Left ventricle myocardium inferior (tissue), 1 donor: ENCODE results near the gene G6PC2. TPM values are rescaled to one million over a fixed set of nuclear protein-coding genes. Genes with fewer than 3 reads are reported as not detected.

Experiments used
- DNase-seq: peaks from one replicate; pipeline ENCODE4 v3.0.0-alpha.2; 2020
- H3K27ac ChIP-seq: fragments of 200-600 bp; replicated peaks from 2 replicates; pipeline ENCODE4 v1.8.0; 2021
- H3K27me3 ChIP-seq: fragments of 200-600 bp; 2 replicates; pipeline ENCODE4 v1.8.0; 2021; ENCODE audit warnings: low read depth
- H3K36me3 ChIP-seq: fragments of 200-600 bp; 2 replicates; pipeline ENCODE4 v1.8.0; 2021
- H3K4me1 ChIP-seq: fragments of 200-600 bp; 2 replicates; pipeline ENCODE4 v1.8.0; 2021
- H3K4me3 ChIP-seq: fragments of 200-600 bp; 2 replicates; pipeline ENCODE4 v1.8.0; 2021; ENCODE audit warnings: mild to moderate bottlenecking, moderate library complexity
- H3K9me3 ChIP-seq: fragments of 200-600 bp; replicated peaks from 2 replicates; pipeline ENCODE4 v1.8.0; 2021
- CTCF ChIP-seq: fragments of 200-600 bp; IDR thresholded peaks from 2 replicates; pipeline ENCODE4 v1.8.0; 2021; ENCODE audit warnings: antibody characterized with exemption, mild to moderate bottlenecking, borderline replicate concordance
- intact Hi-C: fragments of 100-400 bp; cut with micrococcal nuclease; formaldehyde crosslinking; loops from one replicate; pipeline ENCODE4 v1.11.0; 2022
- total RNA-seq: library from RNA; stranded (reverse); fragmentation: NEBNext Ultra II Directional; extraction: Animal tissue kit (Norgen Biotek cat#: 25700); gene quantifications from one replicate; pipeline ENCODE4 v1.2.1, GENCODE V29; 2021
- donor health status: DM: no; HTN: yes; CAD: no; lungs with severe emphysema.

Gene G6PC2
- total RNA-seq, 1 donor from 2014 or later = not detected

- intact Hi-C loops = no loop called here
- H3K27me3 ChIP-seq = no peaks in the 10 kb centered on the region
- TF ChIP-seq CTCF = no peak
- H3K4me3 ChIP-seq = no peak overlapping the region
- H3K4me1 ChIP-seq = no peaks in the 10 kb centered on the region
- H3K9me3 ChIP-seq = peaks cover 21% of the 10 kb centered on the region
- no peak overlapping the region for H3K27ac ChIP-seq
- H3K36me3 ChIP-seq = no peaks in the 10 kb centered on the region
- DNase-seq = no peak
Measured at GRCh38 chr2:168955321-168955720, 54.2 kb downstream of the G6PC2 start.

- Histone ChIP-seq H3K36me3 (no peaks in the 10 kb centered on the region), H3K4me1 (no peaks in the 10 kb centered on the region), H3K9me3 (peaks cover 18% of the 10 kb centered on the region), H3K27ac (no peak overlapping the region), H3K4me3 (no peak overlapping the region), H3K27me3 (no peaks in the 10 kb centered on the region)
- TF ChIP-seq CTCF = no peak
- intact Hi-C loops = no loop called here
- DNase-seq = no peak
Measured at GRCh38 chr2:168956392-168956791, 55.3 kb downstream of the G6PC2 start.

Other genes with a start within 250 kb of the G6PC2 start
- gene NOSTRIN, start 98.7 kb upstream of the G6PC2 start, total RNA-seq = 14.7 TPM
- 0.60 TPM for gene SPC25, start 10.9 kb upstream of the G6PC2 start, total RNA-seq
- gene ABCB11, start 130.0 kb downstream of the G6PC2 start, total RNA-seq = 0.05 TPM
- gene DHRS9, start 168.3 kb downstream of the G6PC2 start, total RNA-seq = 7.3 TPM